A549 (cell line): ENCODE measurements around the gene GSK3A. TPM values are rescaled to one million over a fixed set of nuclear protein-coding genes. Genes with fewer than 3 reads are reported as not detected.
A peak's percentile ranks its signal among the peaks of the same experiment; 100 is the strongest.

Experiments
- ATAC-seq, 2 experiments: fragments of 200-7000 bp in 1 of 2; fragments of >200 bp in 1 of 2; cut with Nextera tagmentation in 1 of 2; cut with Tn5 transposase in 1 of 2; 3 replicates each; pipeline versions ENCODE4 v1.8.0 to v1.9.1; 2018 to 2020; ENCODE audit warnings: mild to moderate bottlenecking in 1 of 2, moderate library complexity in 1 of 2
- CTCF ChIA-PET: fragments of 300-600 bp; sonication (Branson Sonifier 250); formaldehyde crosslinking; extraction: SDS; loops from one replicate; lab custom pipeline; 2021; ENCODE audit warnings: antibody characterized with exemption, inconsistent platforms; lab: Yijun Ruan, JAX
- POLR2A ChIA-PET: fragments of 350-600 bp; formaldehyde crosslinking; extraction: SDS; loops from one replicate; lab custom pipeline; 2021; ENCODE audit warnings: antibody characterized with exemption, inconsistent platforms; lab: Yijun Ruan, JAX
- DNase-seq, 2 experiments: peaks; one replicate each; pipeline versions ENCODE4 v3.0.0 to v3.0.0-alpha.2; 2011 to 2016; ENCODE audit warnings: low read depth in 1 of 2, low spot score in 1 of 2
- FAIRE-seq: peaks from 2 replicates; lab custom pipeline; 2011; peaks lifted over from hg19 to GRCh38; lab: Jason Lieb, UNC
- H3K27ac ChIP-seq, 2 experiments: fragments of >200 bp; sonication (Bioruptor Twin); formaldehyde crosslinking; 3 replicates each; pipeline ENCODE4 v1.5.1; 2016 to 2017
- H3K4me1 ChIP-seq: fragments of >200 bp; sonication (Bioruptor Twin); formaldehyde crosslinking; 3 replicates; pipeline ENCODE4 v1.6.1; 2016
- H3K4me2 ChIP-seq: fragments of >200 bp; sonication (Bioruptor Twin); formaldehyde crosslinking; 3 replicates; pipeline ENCODE4 v1.6.1; 2016
- H3K4me3 ChIP-seq: fragments of >200 bp; sonication (Bioruptor Twin); formaldehyde crosslinking; 3 replicates; pipeline ENCODE4 v1.5.1; 2016
- H3K9me3 ChIP-seq: fragments of >200 bp; sonication (Bioruptor Twin); formaldehyde crosslinking; 3 replicates; pipeline ENCODE4 v1.6.1; 2016
- CBX2 ChIP-seq: fragments of 200-600 bp; sonication (generic); IDR thresholded peaks from 2 replicates; pipeline ENCODE4 v1.6.1; 2016; ENCODE audit warnings: low read depth, mild to moderate bottlenecking, borderline replicate concordance
- CBX8 ChIP-seq: fragments of 200-600 bp; sonication (generic); IDR thresholded peaks from 2 replicates; pipeline ENCODE4 v1.6.1; 2016
- CEBPB ChIP-seq, 2 experiments: fragments of >200 bp in 1 of 2; sonication (Bioruptor Twin) in 1 of 2; formaldehyde crosslinking in 1 of 2; IDR thresholded peaks; 2 replicates each; pipeline ENCODE4 v1.6.1; 2012 to 2016
- CHD4 ChIP-seq: fragments of 200-600 bp; sonication (generic); IDR thresholded peaks from 2 replicates; pipeline ENCODE4 v1.6.1; 2016; ENCODE audit warnings: antibody characterized with exemption, mild to moderate bottlenecking, borderline replicate concordance
- EHF ChIP-seq: fragments of 250-450 bp; sonication (Bioruptor Pico); IDR thresholded peaks from 2 replicates; pipeline ENCODE4 v1.5.0; 2020; ENCODE audit warnings: mild to moderate bottlenecking
- EHMT2 ChIP-seq: fragments of 200-600 bp; sonication (generic); IDR thresholded peaks from 2 replicates; pipeline ENCODE4 v1.6.1; 2016; ENCODE audit warnings: antibody characterized with exemption, low read depth, mild to moderate bottlenecking, moderate library complexity
- FOSB ChIP-seq: fragments of 250-450 bp; sonication (Bioruptor Pico); IDR thresholded peaks from 2 replicates; pipeline ENCODE4 v1.5.0; 2020; ENCODE audit warnings: mild to moderate bottlenecking, moderate library complexity
- FOXS1 ChIP-seq: fragments of 250-450 bp; sonication (Bioruptor Pico); IDR thresholded peaks from 2 replicates; pipeline ENCODE4 v1.5.0; 2020; ENCODE audit warnings: mild to moderate bottlenecking, moderate library complexity
- GATA3 ChIP-seq: IDR thresholded peaks from 2 replicates; pipeline ENCODE4 v1.6.1; 2012; ENCODE audit warnings: borderline replicate concordance
- HDAC2 ChIP-seq: fragments of 200-600 bp; sonication (generic); IDR thresholded peaks from 2 replicates; pipeline ENCODE4 v1.6.1; 2016
- HEYL ChIP-seq: fragments of 250-450 bp; sonication (Bioruptor Pico); IDR thresholded peaks from 2 replicates; pipeline ENCODE4 v1.8.0; 2021; ENCODE audit warnings: mild to moderate bottlenecking, moderate library complexity
- HMGXB4 ChIP-seq: fragments of 250-450 bp; sonication (Bioruptor Pico); IDR thresholded peaks from 2 replicates; pipeline ENCODE4 v1.5.0; 2021; ENCODE audit warnings: mild to moderate bottlenecking, moderate library complexity, borderline replicate concordance
- HOXA7 ChIP-seq: fragments of 250-450 bp; sonication (Bioruptor Pico); IDR thresholded peaks from 2 replicates; pipeline ENCODE4 v1.5.0; 2020; ENCODE audit warnings: mild to moderate bottlenecking, moderate library complexity
- HOXB13 ChIP-seq: fragments of 250-450 bp; sonication (Bioruptor Pico); IDR thresholded peaks from 2 replicates; pipeline ENCODE4 v1.5.0; 2020; ENCODE audit warnings: low read depth, mild to moderate bottlenecking, moderate library complexity
- JUNB ChIP-seq: fragments of >200 bp; sonication (Bioruptor Twin); formaldehyde crosslinking; IDR thresholded peaks from 2 replicates; pipeline ENCODE4 v1.6.1; 2016
- KDM1A ChIP-seq: fragments of 200-600 bp; sonication (generic); IDR thresholded peaks from 2 replicates; pipeline ENCODE4 v1.6.1; 2016; ENCODE audit warnings: low read depth, mild to moderate bottlenecking
- KDM5A ChIP-seq: fragments of 200-600 bp; sonication (generic); IDR thresholded peaks from 2 replicates; pipeline ENCODE4 v1.6.1; 2016; ENCODE audit warnings: antibody characterized with exemption, mild to moderate bottlenecking
- MAFK ChIP-seq: fragments of 450-650 bp; IDR thresholded peaks from 2 replicates; pipeline ENCODE4 v1.6.1; 2014; ENCODE audit not compliant: partially characterized antibody
- MAX ChIP-seq: IDR thresholded peaks from 2 replicates; pipeline ENCODE4 v1.6.1; 2012
- MAZ ChIP-seq: fragments of 150-350 bp; IDR thresholded peaks from 2 replicates; pipeline ENCODE4 v1.6.1; 2014; ENCODE audit warnings: antibody characterized with exemption, low read depth, low read length, borderline replicate concordance
- MYC ChIP-seq: IDR thresholded peaks from 2 replicates; pipeline ENCODE4 v1.6.1; 2012; ENCODE audit warnings: mild to moderate bottlenecking, inconsistent platforms, low read length, improper control_type of control experiment, borderline replicate concordance
- NFE2L2 ChIP-seq: fragments of 150-350 bp; conservative IDR thresholded peaks from 2 replicates; pipeline ENCODE4 v1.6.1; 2014; ENCODE audit warnings: low read length
- NPAS2 ChIP-seq: fragments of 250-450 bp; sonication (Bioruptor Pico); IDR thresholded peaks from 2 replicates; pipeline ENCODE4 v1.8.0; 2022; ENCODE audit warnings: mild to moderate bottlenecking, moderate library complexity, borderline replicate concordance
- PHF8 ChIP-seq: fragments of 200-600 bp; sonication (generic); IDR thresholded peaks from 2 replicates; pipeline ENCODE4 v1.6.1; 2016; ENCODE audit warnings: low read depth, mild to moderate bottlenecking, antibody characterized with exemption, moderate library complexity, borderline replicate concordance
- POLR2AphosphoS2 ChIP-seq: conservative IDR thresholded peaks from 2 replicates; pipeline ENCODE4 v1.6.1; 2012; ENCODE audit warnings: low read length, improper control_type of control experiment, inconsistent platforms
- RAD21 ChIP-seq, 2 experiments: fragments of >200 bp in 1 of 2; sonication (Bioruptor Twin) in 1 of 2; formaldehyde crosslinking in 1 of 2; IDR thresholded peaks in 1 of 2; conservative IDR thresholded peaks in 1 of 2; 2 replicates in 1 of 2; 3 replicates in 1 of 2; pipeline ENCODE4 v1.6.1; 2012 to 2018; ENCODE audit warnings: inconsistent platforms in 1 of 2
- RCOR1 ChIP-seq: fragments of 150-350 bp; IDR thresholded peaks from 2 replicates; pipeline ENCODE4 v1.6.1; 2014; ENCODE audit warnings: antibody characterized with exemption, low read length, low read depth
- SREBF2 ChIP-seq: fragments of 450-650 bp; IDR thresholded peaks from 2 replicates; pipeline ENCODE4 v1.6.1; 2014; ENCODE audit warnings: mild to moderate bottlenecking, moderate library complexity
- ZFP36 ChIP-seq: fragments of 450-650 bp; IDR thresholded peaks from 2 replicates; pipeline ENCODE4 v1.6.1; 2014; ENCODE audit warnings: borderline replicate concordance; ENCODE audit not compliant: partially characterized antibody
- ZNF302 ChIP-seq: fragments of 250-450 bp; sonication (Bioruptor Pico); IDR thresholded peaks from 2 replicates; pipeline ENCODE4 v1.9.0; 2021; ENCODE audit warnings: inconsistent platforms, mild to moderate bottlenecking, moderate library complexity
- ZSCAN20 ChIP-seq: fragments of 250-450 bp; sonication (Bioruptor Pico); IDR thresholded peaks from 2 replicates; pipeline ENCODE4 v1.8.0; 2022; ENCODE audit warnings: mild to moderate bottlenecking, moderate library complexity
- WGBS: methylation state at CpG from one replicate; pipeline ENCODE4 v1.1.6; 2017; ENCODE audit errors: missing lambda C conversion rate; 5-methylcytosine and 5-hydroxymethylcytosine counted together
- polyA plus RNA-seq, 4 experiments: library from polyadenylated mRNA; depleted of rRNA in 3 of 4; stranded (reverse); fragments of >200 nt; fragmentation: RNase III in 1 of 4; extraction: RNeasy Plus Mini Kit Qiagen cat#74134 plus additional on column Dnase treatment in 1 of 4; gene quantifications; 2 replicates in 3 of 4; 3 replicates in 1 of 4; pipeline ENCODE4 v1.2.3, GENCODE V29; 2011 to 2017
- TF ChIP-seq, protein P1 (sequence below): fragments of >200 bp; sonication (Bioruptor Twin); formaldehyde crosslinking; IDR thresholded peaks from 3 replicates; pipeline ENCODE4 v1.5.1; 2016
- TF ChIP-seq, protein P2 (sequence below): IDR thresholded peaks from 2 replicates; pipeline ENCODE4 v1.6.1; 2012; ENCODE audit warnings: low read depth, borderline replicate concordance
- TF ChIP-seq, protein P3 (sequence below): fragments of 150-350 bp; IDR thresholded peaks from 2 replicates; pipeline ENCODE4 v1.6.1; 2014; ENCODE audit warnings: low read depth, mild to moderate bottlenecking, low read length
- TF ChIP-seq, protein P4 (sequence below): fragments of >200 bp; sonication (Bioruptor Twin); formaldehyde crosslinking; IDR thresholded peaks from 2 replicates; pipeline ENCODE4 v1.6.1; 2016

Gene GSK3A
- polyA plus RNA-seq, 2 of the 4 experiments (the other 2 are of a cell fraction): 55.2 to 85.1 TPM

DNA sequence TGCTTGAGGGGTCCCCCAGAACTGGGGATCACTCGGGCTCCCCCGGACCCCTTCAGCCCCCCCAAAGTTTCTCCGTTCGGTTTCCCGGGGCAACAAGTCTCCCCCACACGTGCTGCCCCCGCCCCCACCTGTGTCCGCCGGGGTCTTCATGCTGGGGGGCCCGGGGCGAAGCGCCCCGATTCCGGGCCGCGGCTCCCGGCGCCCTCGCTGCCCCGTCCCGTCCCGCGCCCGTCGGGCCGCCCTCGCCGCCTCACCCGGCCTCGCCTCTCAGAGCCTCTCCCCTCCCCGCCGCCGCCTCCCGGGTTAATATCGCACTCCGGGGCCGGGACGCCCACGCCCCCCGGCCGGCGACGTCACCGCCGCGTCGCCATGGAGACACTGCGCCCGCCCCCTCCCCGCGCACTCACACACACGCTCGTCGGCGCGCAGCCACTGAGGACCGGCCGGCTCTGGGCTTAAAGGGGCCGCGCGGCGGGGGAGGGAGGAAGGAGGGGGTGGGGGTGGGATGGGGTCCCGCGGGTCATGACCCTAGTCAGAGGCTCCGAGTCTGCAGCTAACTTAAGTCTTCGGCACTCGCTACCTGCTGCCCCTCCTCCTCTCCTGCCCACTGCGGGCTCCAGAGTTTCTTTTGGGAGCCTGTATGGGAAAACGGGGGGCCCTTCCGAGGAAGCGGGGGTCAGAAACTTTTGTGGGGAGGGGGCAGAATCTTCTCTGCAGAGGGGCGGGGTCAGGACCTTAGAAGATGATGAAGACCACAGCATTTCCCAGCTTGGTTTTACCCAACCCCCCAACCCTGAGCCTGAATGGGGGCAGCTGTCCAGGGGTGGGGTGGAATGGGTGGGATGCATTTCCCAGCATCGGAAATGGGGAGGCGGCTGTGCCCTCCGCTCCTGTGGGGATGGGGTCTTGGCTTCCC, 12.7 kb upstream of the GSK3A start, which contains the start of gene ERF:
TSS of gene ERF (minus strand) at position 279 of the 916 bp plus-strand sequence. CDS start at position 150, 129 bp downstream.
- CTCF ChIA-PET: interaction anchor here (1.0 to 5.4 kb wide), 8 partner anchors 10 to 166 kb away, joined by 3 to 82 read pairs (median 6); partner anchors contain the start of genes GSK3A and POU2F2
- TF ChIP-seq HOXA7 (CRISPR knock-in tag) (no peak), FOSB (CRISPR knock-in tag) (no peak), CBX2 (no peak), HOXB13 (CRISPR knock-in tag) (no peak), ZNF302 (CRISPR knock-in tag) (no peak), NPAS2 (no peak), EHF (no peak), CEBPB (IDR thresholded peaks at IDR 0.05) (no peak), PHF8 (peak; percentile 90), RAD21 (conservative IDR thresholded peaks at IDR 0.05 in 1 of 2, IDR thresholded peaks at IDR 0.05 in 1 of 2) (no peak), EHMT2 (no peak), MAX (peak; percentile 6; the same call in 1 of the 2 replicates), MYC (peak; percentile 87), JUNB (no peak), ZFP36 (no peak), GATA3 (no peak; the same call in 1 of the 2 replicates), NFE2L2 (no peak), KDM5A (no peak), FOXS1 (CRISPR knock-in tag) (no peak), RCOR1 (no peak), KDM1A (no peak), CBX8 (no peak), POLR2AphosphoS2 (no peak), HDAC2 (no peak), HEYL (no peak), HMGXB4 (CRISPR knock-in tag) (no peak), MAZ (peak; percentile 79; the same call in 1 of the 2 replicates), ZSCAN20 (CRISPR knock-in tag) (no peak), SREBF2 (no peak), MAFK (no peak), CHD4 (no peak)
- TF ChIP-seq, protein P1, sequence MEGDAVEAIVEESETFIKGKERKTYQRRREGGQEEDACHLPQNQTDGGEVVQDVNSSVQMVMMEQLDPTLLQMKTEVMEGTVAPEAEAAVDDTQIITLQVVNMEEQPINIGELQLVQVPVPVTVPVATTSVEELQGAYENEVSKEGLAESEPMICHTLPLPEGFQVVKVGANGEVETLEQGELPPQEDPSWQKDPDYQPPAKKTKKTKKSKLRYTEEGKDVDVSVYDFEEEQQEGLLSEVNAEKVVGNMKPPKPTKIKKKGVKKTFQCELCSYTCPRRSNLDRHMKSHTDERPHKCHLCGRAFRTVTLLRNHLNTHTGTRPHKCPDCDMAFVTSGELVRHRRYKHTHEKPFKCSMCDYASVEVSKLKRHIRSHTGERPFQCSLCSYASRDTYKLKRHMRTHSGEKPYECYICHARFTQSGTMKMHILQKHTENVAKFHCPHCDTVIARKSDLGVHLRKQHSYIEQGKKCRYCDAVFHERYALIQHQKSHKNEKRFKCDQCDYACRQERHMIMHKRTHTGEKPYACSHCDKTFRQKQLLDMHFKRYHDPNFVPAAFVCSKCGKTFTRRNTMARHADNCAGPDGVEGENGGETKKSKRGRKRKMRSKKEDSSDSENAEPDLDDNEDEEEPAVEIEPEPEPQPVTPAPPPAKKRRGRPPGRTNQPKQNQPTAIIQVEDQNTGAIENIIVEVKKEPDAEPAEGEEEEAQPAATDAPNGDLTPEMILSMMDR: no peak
- TF ChIP-seq, protein P2, sequence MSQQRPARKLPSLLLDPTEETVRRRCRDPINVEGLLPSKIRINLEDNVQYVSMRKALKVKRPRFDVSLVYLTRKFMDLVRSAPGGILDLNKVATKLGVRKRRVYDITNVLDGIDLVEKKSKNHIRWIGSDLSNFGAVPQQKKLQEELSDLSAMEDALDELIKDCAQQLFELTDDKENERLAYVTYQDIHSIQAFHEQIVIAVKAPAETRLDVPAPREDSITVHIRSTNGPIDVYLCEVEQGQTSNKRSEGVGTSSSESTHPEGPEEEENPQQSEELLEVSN: 0 out of 2 replicates have a peak, but pooled peaks have one; percentile 11
- TF ChIP-seq, protein P3, sequence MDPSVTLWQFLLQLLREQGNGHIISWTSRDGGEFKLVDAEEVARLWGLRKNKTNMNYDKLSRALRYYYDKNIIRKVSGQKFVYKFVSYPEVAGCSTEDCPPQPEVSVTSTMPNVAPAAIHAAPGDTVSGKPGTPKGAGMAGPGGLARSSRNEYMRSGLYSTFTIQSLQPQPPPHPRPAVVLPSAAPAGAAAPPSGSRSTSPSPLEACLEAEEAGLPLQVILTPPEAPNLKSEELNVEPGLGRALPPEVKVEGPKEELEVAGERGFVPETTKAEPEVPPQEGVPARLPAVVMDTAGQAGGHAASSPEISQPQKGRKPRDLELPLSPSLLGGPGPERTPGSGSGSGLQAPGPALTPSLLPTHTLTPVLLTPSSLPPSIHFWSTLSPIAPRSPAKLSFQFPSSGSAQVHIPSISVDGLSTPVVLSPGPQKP: no peak
- TF ChIP-seq, protein P4, sequence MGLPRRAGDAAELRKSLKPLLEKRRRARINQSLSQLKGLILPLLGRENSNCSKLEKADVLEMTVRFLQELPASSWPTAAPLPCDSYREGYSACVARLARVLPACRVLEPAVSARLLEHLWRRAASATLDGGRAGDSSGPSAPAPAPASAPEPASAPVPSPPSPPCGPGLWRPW: no peak

More for the DNA sequence above, 12.7 kb upstream of the GSK3A start, which contains the start of gene ERF:
- no peak for FAIRE-seq
- H3K4me1 ChIP-seq: peaks cover 47% of the 10 kb centered on the region
- no peaks in the 10 kb centered on the region for H3K9me3 ChIP-seq
- ATAC-seq: peak; percentile 48 to 72
- H3K27ac ChIP-seq: peak within 1 kb of the TSS; percentile 94 to 96
- peak within 1 kb of the TSS; percentile 94 for H3K4me3 ChIP-seq
- H3K4me2 ChIP-seq: peak within 1 kb of the TSS; percentile 92
- under 1% methylated on average over 14 of the region's 75 CpGs for WGBS
- peak; percentile 96 to 98 for DNase-seq
- POLR2A ChIA-PET: interaction anchor here (0.7 to 2.1 kb wide), 8 partner anchors 9 to 179 kb away, joined by 3 to 17 read pairs (median 3); partner anchors contain the start of genes GSK3A and ZNF574
